ENCODE measurements around the gene UBL4A.

The UBL4A gene

DNA sequence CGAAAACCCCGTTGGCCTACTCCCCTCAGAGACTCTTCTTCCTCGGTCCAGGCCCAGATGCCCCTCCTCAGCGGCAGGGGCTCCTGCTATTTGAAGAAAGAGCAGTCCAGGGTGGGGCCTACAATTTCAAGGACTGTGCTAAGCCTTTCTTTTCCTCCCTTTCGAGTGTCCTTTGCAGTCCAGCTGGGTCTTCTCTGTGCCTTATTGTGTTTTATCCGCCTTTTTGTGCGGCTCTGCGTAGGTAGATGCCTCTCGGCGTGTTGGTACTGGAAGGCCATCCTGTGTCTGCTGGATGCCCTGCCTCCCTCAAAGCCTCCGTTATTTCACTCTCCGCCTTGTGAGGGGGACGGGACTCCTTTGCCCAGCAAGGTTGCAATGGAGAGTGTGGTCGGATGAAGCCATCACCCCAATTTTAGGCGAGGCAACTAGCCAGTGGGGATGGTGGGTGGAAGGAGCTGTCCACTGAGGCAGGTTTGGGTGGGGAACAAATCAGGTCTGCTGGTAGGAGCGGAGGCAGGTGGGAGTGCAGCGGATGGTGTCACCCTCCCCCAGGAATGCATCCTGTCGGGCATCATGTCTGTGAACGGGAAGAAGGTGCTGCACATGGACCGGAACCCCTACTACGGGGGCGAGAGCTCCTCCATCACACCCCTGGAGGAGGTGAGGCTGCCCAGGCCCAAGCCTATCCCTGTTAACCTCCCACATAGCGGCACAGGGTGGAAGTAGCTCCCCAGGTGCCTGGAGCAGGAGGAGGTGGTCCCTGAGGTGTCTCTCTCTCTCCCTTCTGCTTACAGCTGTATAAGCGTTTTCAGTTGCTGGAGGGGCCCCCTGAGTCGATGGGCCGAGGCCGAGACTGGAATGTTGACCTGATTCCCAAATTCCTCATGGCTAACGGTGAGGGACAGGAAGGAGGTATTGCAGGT is 48.2 kb downstream of the UBL4A start:
- DNase-seq (ENCODE audit: low read depth in 2 of 2): no peak

DNA sequence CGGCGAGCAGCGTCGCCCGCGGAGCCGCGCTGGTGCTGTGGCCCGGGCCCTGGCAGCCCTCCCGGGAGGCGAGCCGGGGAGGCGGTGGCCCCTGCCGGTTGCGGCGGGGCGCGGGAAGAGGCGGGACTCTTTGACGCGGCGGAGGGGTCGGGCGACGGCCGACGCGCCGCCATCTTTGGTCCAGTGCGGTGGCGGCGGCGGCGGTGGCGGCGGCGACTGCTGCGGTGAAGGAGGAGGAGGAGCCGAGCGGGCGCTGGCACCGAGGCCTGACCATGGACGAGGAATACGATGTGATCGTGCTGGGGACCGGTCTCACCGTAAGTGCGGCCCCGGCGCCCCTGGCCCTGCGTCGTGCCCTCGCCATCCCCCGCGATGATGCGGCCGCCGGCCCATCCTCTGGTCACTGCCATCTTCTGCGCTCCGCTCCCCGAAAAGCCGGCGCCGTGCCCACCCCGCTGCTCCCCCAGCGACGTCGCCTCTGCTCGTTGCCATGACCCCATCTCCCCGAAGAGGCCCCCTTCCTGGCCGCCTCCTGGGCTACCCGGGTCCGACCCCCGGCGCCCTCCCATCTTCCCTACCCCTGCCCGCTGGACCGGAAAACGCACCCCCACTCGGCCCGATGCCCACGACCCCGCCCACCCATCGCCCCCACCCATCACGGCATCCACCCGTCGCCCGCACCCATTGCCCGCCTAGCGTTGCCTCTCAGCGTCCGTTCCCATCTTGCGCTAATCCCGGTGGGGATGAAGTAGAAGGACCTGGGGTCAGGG is 49.2 kb downstream of the UBL4A start, which contains the start of gene GDI1:
Gene GDI1 (plus strand): TSS at position 172 of the 770 bp plus-strand sequence. CDS start 101 bp downstream, at position 273.
- peak; percentile 29 to 33 for DNase-seq (ENCODE audit: low read depth in 2 of 2)

DNA sequence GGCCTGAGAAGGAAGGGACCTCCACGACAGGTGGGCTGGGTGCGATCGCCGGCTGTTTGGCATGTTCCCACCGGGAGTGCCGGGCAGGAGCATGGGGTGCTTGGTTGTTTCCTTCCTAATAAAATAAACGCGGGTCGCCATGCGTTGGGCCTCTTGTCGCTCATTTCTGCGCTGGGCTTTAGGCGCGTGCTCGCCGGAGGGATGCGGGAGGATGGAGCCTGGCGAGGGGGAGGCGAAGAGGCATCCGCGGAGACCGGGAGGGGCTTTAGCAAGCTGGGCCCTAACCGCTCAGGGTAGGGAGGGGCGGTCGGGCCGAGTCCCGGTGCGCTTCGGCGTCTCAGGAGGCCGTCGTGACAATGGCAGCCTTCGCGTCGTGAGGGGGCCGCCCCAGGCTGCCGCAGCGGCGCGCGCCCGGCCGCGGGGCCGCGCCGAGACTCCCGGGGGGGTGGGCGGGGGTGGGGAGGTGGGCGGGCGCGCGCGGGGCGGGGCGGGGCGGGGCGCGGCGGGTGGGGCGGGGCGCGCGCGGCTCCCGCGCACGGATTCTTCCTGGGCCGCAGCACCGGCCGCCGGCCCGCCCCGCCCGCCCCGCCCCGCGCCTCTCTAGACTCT is 49.9 kb downstream of the UBL4A start:
- DNase-seq (ENCODE audit: low read depth in 2 of 2): no peak

DNA sequence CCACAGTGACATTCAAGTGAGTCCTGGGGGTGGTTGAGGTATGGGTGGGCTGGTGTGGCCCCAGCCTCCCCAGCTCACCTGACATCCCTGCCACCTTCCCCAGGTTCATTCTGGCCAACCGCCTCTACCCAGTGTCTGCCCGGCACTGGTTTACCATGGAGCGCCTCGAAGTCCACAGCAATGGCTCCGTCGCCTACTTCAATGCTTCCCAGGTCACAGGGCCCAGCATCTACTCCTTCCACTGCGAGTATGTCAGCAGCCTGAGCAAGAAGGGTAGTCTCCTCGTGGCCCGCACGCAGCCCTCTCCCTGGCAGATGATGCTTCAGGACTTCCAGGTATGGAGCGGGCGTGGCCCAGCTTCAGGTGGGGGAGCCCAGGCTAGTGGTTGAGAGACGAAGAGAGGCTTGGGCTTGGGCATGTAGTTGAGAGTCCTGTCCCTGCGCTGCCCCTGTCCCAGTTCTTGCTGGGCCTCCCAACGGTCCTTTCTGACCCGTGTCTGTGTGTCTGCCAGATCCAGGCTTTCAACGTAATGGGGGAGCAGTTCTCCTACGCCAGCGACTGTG is 51.2 kb downstream of the UBL4A start:
- no peak for DNase-seq (ENCODE audit: low read depth in 2 of 2)

GRCh38 chrX:154434394-154435168 is 51.8 kb downstream of the UBL4A start:
- no peak for DNase-seq (ENCODE audit: low read depth in 2 of 2)

All from fibroblast of skin of left quadriceps (primary cell).